GM21619 (cell line): Measurements from ENCODE around the gene TAS2R30.
"Not testable (repeated sequence)": the region's sequence is repeated elsewhere in the genome, so short reads cannot be mapped to it uniquely, and the experiment has no call there.

Source experiments
- ATAC-seq: cut with Tn5 transposase; IDR thresholded peaks from one replicate; pipeline ENCODE4 v1.9.1; 2021; ENCODE audit not compliant: unreplicated experiment

The TAS2R30 gene

DNA sequence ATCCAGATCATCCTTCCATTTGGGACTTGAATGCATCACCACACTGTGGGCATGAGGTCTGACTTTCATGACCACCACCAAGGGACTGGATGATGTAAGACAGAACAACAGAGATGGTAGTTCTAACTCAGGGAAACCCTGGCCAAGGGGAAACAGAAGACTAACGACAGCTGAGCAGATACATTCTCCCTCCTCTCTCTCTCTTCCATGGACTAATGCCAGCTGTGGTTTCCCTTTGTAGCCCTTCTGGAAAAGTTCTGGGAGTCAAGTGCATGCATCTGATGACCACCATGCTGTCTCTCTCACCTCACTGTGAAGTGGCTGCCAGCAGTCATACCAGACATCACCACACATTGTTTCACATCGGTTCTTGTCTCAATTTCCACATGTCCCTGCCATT lies 3.4 kb downstream of the TAS2R30 start:
- ATAC-seq = no peak

DNA sequence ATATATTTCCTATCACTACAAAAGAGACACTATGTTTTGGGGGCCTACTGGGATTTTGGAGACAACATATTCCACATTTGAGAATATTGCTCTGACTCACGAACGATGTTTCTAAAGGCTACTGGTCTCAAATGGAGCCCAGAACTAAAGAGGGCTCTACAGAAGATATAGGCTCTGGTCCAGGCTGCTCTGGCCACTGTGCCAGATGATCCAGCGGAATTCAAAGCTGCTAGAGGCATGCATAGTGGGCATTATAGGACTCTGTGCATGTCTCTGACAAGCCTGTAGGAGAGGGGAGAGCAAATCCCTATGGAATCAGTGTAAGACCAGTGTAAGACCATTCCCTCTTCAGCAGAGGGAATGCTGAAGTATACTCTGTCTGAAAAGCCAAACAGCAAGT lies 4.1 kb downstream of the TAS2R30 start:
- no peak for ATAC-seq

DNA sequence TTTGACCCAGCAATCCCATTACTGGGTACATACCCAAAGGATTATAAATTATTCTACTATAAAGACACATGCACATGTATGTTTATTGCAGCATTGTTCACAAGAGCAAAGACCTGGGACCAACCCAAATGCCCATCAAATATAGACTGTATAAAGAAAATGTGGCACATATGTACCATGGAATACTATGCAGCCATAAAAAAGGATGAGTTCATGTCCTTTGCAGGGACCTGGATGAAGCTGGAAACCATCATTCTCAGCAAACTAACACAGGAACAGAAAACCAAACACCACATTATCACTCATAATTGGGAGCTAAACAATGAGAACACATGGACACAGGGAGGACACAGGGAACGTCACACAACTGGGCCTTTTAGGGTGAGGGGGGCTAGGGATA lies 20.3 kb downstream of the TAS2R30 start:
- ATAC-seq = not testable (repeated sequence)

DNA sequence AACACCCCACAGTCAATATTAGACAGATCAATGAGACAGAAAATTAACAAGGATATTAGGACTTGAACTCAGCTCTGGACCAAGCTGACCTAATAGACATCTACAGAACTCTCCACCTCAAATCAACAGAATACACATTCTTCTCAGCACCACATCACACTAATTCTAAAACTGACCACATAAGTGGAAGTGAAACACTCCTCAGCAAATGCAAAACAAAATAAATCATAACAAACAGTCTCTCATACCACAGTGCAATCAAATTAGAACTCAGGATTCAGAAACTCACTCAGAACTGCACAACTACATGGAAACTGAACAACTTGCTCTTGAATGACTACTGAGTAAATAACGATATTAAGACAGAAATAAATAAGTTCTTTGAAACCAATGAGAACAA lies 23.2 kb downstream of the TAS2R30 start:
- not testable (repeated sequence) for ATAC-seq

DNA sequence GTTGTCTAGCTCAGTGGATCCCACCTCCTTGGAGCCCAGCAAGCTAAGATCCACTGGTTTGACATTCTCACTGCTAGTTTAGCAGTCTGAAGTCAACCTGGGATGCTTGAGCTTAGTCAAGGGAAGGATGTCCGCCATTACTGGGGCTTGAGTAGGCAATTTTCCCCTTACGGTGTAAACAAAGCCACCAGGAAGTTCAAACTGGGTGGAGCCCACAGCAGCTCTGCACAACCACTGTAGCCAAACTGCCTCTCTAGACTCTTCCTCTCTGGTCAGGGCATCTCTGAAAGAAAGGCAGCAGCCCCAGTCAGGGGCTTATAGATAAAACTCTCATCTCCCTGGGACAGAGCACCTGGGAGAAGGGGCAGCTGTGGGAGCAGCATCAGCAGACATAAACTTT lies 25.6 kb downstream of the TAS2R30 start:
- no peak for ATAC-seq

DNA sequence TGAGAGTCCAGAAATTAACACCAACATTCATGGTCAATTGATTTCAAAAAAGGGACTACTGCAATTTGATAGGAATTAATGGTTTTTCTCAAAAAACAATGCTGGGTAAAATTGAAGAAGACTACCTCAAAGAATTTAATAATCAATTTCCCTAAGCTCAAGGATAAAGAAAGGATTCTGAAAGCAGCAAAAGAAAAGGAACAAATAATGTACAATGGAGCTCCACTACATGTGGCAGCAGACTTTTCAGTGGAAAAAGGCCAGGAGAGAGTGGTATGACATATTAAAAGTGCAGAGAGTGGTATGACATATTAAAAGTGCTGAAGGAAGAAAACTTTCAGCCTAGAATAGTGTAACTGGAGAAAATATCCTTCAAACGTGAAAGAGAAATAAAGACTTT lies 26.7 kb downstream of the TAS2R30 start:
- no peak for ATAC-seq

DNA sequence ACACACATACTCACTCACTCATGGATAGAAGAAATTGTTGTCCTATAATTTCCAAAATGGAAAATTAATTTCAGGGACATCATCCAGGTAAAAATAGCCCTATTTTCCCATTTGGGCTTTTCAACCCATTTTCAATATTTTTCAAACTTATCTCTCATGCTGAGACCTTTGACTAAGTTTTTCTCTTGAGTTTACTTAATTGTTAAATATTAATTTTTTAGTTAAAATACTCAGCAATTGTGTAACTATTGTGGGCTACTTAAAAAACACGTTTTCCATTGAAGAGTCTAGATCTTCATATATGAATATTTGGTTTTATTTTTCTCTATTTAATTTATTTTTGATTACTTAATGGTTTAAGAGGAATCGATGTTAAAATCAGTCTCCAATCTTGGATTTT lies 28.2 kb downstream of the TAS2R30 start:
- no peak for ATAC-seq

DNA sequence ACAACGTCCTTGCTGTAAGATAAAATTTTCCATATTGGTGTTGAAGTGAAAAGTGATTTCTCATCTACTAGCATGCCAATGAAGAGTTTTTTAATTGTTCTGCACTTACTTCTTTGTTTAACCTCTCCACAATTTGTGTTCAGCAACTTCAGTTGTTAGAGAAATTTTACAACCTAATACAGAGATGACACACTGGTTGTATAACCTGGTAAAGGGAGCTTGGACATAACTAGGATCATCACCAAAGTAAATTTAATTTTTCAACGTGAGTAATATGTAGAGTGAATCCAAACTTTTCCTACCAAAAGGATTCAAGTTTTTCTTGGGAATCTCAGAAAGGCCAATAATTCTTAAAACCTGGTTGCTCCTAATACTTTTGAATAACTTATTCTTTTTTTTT lies 28.9 kb downstream of the TAS2R30 start:
- no peak for ATAC-seq

DNA sequence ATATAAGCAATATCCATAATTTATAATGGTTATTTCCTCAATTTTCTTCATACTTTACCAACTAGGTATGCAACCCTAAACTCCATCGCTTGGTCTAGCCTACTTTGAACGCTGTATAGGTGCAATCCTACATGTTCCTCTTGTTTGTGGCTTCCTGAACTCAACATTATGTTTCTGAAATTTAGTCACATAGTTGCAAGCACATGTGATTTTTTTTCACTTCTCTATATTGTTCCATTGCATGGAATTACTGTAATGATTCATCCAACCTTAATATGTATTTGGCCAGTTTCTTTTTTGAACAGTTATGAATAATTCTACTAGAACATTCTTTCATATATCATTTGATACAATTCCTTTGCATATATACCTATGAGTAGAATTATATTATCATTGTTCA lies 39.5 kb downstream of the TAS2R30 start:
- peak; percentile 56 for ATAC-seq

DNA sequence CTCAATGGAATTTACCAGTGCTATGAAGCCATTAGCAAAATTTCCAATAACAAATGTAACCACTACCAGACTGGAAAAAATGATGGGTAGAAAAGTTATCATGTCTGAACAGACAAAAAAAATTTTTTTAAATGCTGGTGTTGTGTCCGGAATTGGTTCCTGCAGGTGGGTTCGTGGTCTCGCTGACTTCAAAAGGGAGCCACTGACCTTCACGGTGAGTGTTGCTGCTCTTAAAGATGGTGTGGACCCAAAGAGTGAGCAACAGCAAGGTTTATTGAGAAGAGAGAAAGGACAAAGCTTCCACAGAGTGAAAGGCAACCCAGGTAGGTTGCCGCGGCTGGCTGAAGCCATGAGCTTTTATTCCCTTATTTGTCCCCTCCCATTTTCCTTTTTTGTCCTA lies 42.3 kb downstream of the TAS2R30 start, which contains the start of gene TAS2R43:
TAS2R43 (minus strand) TSS at position 186 of the 400 bp plus-strand sequence; CDS start at position 102, 84 bp downstream.
- ATAC-seq = no peak

DNA sequence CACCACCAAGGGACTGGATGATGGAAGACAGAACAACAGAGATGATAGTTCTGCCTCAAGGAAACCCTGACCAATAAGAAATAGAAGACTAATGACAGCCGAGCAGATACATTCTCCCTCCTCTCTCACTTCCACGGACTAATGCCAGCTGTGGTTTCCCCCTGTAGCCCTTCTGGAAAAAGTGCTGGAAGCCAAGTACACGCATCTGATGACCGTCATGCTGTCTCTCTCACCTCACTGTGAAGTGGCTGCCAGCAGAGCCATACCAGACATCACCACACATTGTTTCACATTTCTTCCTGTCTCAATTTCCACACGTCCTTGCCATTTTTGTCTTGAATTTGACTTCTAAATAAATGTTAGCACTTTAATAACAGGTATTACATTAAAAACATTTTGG lies 45.2 kb downstream of the TAS2R30 start:
- no peak for ATAC-seq

DNA sequence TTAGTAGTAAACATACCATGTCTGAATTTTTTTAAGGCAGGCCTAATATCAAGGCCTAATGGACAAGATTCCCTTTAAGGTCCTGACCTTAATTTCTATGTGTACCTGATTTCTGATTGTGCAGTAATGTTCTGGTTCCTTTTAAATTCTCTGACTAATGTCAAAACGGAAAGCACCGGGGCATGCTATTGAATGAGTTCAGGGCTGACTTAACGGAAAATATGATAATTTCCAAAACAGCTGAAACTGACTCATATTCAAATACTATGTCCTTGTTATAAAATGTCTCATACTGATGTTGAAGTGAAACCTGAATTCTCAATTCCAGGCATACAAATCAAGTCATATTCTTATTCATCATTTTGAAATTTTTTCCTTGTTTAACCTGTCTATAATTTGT lies 49.0 kb downstream of the TAS2R30 start:
- ATAC-seq = peak; percentile 93
